BJ (cell line): ENCODE data around the gene CDA. TPM values are rescaled to one million over a fixed set of nuclear protein-coding genes. Genes with fewer than 3 reads are reported as not detected.

Experiments used
- CTCF ChIA-PET: fragments of 350-600 bp; formaldehyde crosslinking; extraction: SDS; loops from one replicate; lab custom pipeline; 2021; ENCODE audit warnings: antibody characterized with exemption, inconsistent platforms; lab: Yijun Ruan, JAX
- POLR2A ChIA-PET: fragments of 300-600 bp; sonication (Branson Sonifier 250); formaldehyde crosslinking; extraction: SDS; loops from one replicate; lab custom pipeline; 2021; ENCODE audit warnings: antibody characterized with exemption; lab: Charles Lee
- DNase-seq: peaks from one replicate; pipeline ENCODE4 v3.0.0-alpha.2; 2011; ENCODE audit warnings: low read depth
- H3K27me3 ChIP-seq: 2 replicates; pipeline ENCODE4 v1.6.0; 2011; ENCODE audit warnings: low read length; ENCODE audit not compliant: control insufficient read depth, insufficient read depth
- H3K36me3 ChIP-seq: 2 replicates; pipeline ENCODE4 v1.5.1; 2011; ENCODE audit warnings: low read length; ENCODE audit not compliant: control insufficient read depth, insufficient read depth
- H3K4me3 ChIP-seq: 2 replicates; pipeline ENCODE4 v1.5.1; 2011; ENCODE audit warnings: low read depth, mild to moderate bottlenecking, control low read depth, low read length
- polyA minus RNA-seq: library from RNA; depleted of rRNA, polyadenylated mRNA; stranded (reverse); fragments of >200 nt; gene quantifications from 2 replicates; pipeline ENCODE4 v1.2.3, GENCODE V29; 2011; rRNA and poly(A)+ RNA removed
- polyA plus RNA-seq: library from polyadenylated mRNA; depleted of rRNA; stranded (reverse); fragments of >200 nt; gene quantifications from 2 replicates; pipeline ENCODE4 v1.2.3, GENCODE V29; 2011; rRNA removed
- TF ChIP-seq, protein P1 (sequence below): IDR thresholded peaks from 2 replicates; pipeline ENCODE4 v1.5.1; 2011; ENCODE audit warnings: low read depth, mild to moderate bottlenecking, control low read depth, inconsistent platforms, low read length, moderate library complexity; ENCODE audit not compliant: insufficient read depth

Gene CDA
- 7.0 and 7.5 TPM in 2 replicates for polyA plus RNA-seq
- polyA minus RNA-seq: 6.3 and 9.8 TPM in 2 replicates

DNA sequence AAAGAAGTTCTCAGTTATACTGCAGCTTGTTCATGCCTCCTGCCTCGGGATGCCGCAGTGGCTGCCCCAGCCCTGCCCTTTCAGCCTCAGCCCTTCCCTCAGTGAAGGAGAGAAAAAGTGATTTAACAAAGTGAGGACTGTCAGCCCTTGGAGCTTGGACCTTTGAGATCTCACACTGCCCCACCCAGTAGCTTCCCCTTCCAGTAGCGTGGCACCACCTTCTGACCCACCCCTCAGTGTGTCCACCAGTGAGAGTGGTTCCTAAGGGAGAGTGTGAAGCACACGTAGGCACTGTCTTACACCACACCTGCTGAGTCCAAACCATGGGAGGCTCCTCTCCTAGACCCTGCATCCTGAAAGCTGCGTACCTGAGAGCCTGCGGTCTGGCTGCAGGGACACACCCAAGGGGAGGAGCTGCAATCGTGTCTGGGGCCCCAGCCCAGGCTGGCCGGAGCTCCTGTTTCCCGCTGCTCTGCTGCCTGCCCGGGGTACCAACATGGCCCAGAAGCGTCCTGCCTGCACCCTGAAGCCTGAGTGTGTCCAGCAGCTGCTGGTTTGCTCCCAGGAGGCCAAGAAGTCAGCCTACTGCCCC is at the start of gene CDA:
TSS of gene CDA (plus strand) at position 464 of the 592 bp plus-strand sequence. CDS start at position 497, 33 bp downstream.
- TF ChIP-seq, protein P1, sequence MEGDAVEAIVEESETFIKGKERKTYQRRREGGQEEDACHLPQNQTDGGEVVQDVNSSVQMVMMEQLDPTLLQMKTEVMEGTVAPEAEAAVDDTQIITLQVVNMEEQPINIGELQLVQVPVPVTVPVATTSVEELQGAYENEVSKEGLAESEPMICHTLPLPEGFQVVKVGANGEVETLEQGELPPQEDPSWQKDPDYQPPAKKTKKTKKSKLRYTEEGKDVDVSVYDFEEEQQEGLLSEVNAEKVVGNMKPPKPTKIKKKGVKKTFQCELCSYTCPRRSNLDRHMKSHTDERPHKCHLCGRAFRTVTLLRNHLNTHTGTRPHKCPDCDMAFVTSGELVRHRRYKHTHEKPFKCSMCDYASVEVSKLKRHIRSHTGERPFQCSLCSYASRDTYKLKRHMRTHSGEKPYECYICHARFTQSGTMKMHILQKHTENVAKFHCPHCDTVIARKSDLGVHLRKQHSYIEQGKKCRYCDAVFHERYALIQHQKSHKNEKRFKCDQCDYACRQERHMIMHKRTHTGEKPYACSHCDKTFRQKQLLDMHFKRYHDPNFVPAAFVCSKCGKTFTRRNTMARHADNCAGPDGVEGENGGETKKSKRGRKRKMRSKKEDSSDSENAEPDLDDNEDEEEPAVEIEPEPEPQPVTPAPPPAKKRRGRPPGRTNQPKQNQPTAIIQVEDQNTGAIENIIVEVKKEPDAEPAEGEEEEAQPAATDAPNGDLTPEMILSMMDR: no peak
- no peaks in the 10 kb centered on the region for H3K27me3 ChIP-seq
- ChIA-PET POLR2A (no interaction called here), CTCF (interaction anchor here (1.6 to 8.9 kb wide), 3 partner anchors 9 to 44 kb away, joined by 5 to 82 read pairs (median 13); partner anchors contain the start of gene PINK1)
- H3K36me3 ChIP-seq: no peaks in the 10 kb centered on the region
- peak within 1 kb of the TSS; percentile 14; the same call in 1 of the 2 replicates for H3K4me3 ChIP-seq
- no peak for DNase-seq

DNA sequence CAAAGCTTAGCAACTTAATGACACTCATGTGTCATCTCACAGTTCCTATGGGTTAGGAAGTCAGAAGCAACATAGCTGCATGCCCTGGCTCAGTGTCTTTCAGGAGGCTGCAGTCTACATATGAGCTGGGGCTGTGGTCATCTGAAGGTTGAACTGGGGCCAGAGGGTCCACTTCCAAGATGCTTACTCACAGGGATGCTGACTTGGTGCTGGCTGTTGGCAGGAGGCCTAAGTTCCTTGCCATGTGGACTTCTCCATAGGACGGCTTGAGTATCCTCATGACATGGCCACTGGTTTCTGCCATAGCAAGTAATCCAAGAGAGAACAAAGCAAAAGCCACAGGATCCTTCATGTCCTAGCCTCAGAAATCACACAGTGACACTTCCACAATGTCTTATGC is 48.6 kb upstream of the CDA start:
- H3K4me3 ChIP-seq: no peak overlapping the region
- DNase-seq: no peak
- ChIA-PET POLR2A (no interaction called here), CTCF (no interaction called here)
- TF ChIP-seq, protein P1: no peak
- no peaks in the 10 kb centered on the region for H3K36me3 ChIP-seq
- peaks cover 17% of the 10 kb centered on the region for H3K27me3 ChIP-seq

DNA sequence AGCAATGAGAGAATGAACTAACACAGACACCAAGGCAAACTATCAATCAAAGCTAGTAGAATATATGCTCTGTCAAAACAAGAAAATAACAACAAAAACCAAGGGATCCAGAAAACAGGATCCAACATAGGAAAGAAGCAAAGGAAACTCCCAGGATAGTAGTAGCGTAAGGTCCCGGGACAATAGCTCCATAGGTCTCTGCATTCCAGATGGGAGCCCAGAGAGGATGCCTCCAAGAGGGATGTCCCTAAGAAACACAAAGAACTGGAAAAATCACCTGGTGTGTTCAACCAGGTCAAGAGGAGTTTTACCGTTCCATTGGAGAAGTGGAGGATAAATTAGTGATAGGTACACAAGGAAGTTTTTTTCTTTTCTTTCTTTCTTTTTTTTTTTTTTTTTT is 42.3 kb upstream of the CDA start:
- no peak for DNase-seq
- Histone ChIP-seq H3K36me3 (no peaks in the 10 kb centered on the region), H3K27me3 (peaks cover 22% of the 10 kb centered on the region), H3K4me3 (no peak overlapping the region)
- TF ChIP-seq, protein P1: no peak
- ChIA-PET CTCF (no interaction called here), POLR2A (no interaction called here)

DNA sequence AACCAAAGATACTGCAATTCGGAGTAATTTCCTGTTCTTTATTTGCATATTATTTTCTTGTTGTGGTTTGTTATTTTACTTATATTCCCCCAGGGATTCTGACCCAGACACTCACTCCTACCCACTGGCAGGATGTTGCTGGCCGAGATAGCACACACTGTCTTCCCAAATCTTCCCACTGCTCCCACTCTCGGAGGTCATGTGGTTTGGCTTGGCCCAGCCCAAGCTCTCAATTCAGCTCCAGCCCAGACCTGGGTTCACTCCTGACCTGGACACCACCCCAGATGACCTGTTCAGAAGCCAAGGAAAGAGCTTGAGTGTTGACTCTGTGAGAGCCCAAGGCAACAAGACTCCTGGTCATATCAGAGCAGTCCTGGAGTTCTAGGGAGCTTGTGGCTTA is 37.7 kb upstream of the CDA start:
- ChIA-PET CTCF (interaction anchor here (0.9 kb wide), 1 partner anchor 24 kb away, joined by 3 read pairs; no protein-coding TSS in a partner anchor), POLR2A (no interaction called here)
- peaks cover 43% of the 10 kb centered on the region for H3K27me3 ChIP-seq
- no peaks in the 10 kb centered on the region for H3K36me3 ChIP-seq
- no peak overlapping the region for H3K4me3 ChIP-seq
- TF ChIP-seq, protein P1: no peak
- DNase-seq: no peak

DNA sequence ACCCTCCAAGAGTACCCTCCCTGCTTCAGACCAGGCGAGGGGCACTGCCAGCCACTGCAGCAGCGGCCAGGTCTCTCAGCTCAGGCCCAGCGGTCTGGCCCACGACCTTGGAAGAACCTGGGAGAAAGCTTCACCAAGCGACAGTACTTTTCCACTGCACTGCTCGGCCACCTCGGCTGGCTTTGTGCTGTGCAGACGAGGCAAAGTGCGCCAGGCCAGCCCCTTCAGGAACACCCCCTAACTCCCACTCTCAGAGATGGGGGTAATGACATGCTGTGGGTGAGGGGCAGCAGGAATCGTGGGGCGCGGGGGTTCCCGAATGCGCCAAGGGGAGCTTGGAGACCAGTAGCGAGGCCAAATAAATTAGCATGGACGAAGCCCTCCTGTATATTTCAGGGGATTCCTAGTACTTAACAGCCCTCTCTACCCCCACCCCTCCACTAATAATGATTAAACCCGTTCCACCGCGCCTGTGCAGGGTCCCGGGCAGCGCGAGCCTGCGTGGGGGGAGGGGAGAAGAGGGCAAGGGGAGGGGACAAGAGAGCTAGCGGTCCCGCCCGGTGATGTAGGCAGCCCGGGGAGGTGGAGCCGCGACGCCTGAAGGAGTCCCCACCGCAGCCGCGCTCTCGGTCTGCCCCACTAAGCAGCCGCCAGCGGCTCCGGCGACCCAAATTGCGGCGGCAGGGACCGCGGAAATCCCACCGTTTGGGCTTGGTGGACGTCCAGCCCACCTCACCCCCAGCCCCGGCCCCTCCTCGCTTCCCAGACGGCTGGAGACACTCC is 36.8 kb upstream of the CDA start, which contains the start of gene FAM43B:
TSS of gene FAM43B (plus strand) at position 629 of the 783 bp plus-strand sequence. CDS start 401 bp downstream, outside the sequence.
- Histone ChIP-seq H3K27me3 (peaks cover 50% of the 10 kb centered on the region), H3K4me3 (peak within 1 kb of the TSS; percentile 19; the same call in 1 of the 2 replicates), H3K36me3 (no peaks in the 10 kb centered on the region)
- POLR2A ChIA-PET: interaction anchor here (0.6 kb wide), 2 partner anchors 82 to 330 kb away, joined by 3 read pairs; no protein-coding TSS in a partner anchor
- DNase-seq: no peak
- CTCF ChIA-PET: interaction anchor here (0.9 to 1.2 kb wide), 2 partner anchors 23 to 81 kb away, joined by 3 read pairs; partner anchors contain the start of gene PINK1
- TF ChIP-seq, protein P1: no peak
